ENCODE data around the gene ARHGEF28.

- TF ChIP-seq POLR2AphosphoS5 (IDR thresholded peaks at IDR 0.05; ENCODE audit: low read depth, low read length) (no peak), REST (IDR thresholded peaks at IDR 0.05; ENCODE audit: insufficient read depth in 1 of 2, low read depth in 2 of 2, low read length in 2 of 2) (no peak), SIN3A (IDR thresholded peaks at IDR 0.05; ENCODE audit: borderline replicate concordance, insufficient read depth, low read length) (no peak)
Observed at GRCh38 chr5:73619606-73620333, 6.2 kb upstream of the ARHGEF28 start.
